ENCODE data around the gene RTN4RL2. TPM values are rescaled to one million over a fixed set of nuclear protein-coding genes. Genes with fewer than 3 reads are reported as not detected.

RTN4RL2 gene
- total RNA-seq, 1 experiment from 2014 or later, result 15.5 TPM

DNA sequence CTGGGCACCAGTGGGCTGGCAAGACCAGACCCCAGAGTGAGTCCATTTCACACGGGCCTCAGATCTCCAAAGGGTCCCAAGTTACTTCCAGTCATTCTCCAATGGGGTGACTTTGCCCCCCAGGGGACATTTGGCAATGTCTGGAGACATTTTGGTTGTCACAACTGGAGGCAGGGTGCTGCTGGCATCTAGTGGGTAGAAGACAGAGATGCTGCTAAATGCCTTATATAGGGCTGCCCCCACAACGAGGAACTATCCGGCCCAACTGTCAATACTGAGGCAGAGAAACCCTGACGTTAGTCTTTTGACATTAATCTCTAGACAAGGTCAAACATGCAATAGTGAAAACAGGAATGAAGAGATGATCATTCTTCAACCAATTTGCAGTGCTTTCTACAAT, 6.4 kb downstream of the RTN4RL2 start:
- H3K4me1 Mint-ChIP-seq, result peaks cover 43% of the 10 kb centered on the region
- CTCF ChIA-PET, result interaction anchor here (1.4 kb wide), 1 partner anchor 9 kb away, joined by 5 read pairs; no protein-coding TSS in a partner anchor
- H3K27me3 Mint-ChIP-seq (ENCODE audit: low read depth), result peaks cover 27% of the 10 kb centered on the region

DNA sequence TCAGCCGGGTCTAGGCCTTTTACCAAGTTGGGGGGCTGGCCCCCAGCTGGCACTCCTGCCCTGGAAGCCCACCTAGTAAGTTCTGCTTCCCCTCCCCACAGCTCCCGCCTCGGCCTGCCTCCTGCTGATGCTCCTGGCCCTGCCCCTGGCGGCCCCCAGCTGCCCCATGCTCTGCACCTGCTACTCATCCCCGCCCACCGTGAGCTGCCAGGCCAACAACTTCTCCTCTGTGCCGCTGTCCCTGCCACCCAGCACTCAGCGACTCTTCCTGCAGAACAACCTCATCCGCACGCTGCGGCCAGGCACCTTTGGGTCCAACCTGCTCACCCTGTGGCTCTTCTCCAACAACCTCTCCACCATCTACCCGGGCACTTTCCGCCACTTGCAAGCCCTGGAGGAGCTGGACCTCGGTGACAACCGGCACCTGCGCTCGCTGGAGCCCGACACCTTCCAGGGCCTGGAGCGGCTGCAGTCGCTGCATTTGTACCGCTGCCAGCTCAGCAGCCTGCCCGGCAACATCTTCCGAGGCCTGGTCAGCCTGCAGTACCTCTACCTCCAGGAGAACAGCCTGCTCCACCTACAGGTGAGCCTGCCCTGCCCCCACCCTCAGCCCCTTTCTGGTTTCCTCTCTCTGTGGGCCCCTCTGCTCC, 7.3 kb downstream of the RTN4RL2 start:
- Mint-ChIP-seq H3K4me3 (no peak overlapping the region), H3K4me1 (peaks cover 36% of the 10 kb centered on the region), H3K36me3 (peaks cover 7% of the 10 kb centered on the region), H3K27ac (peak overlapping the region; percentile 9; the same call in 1 of the 2 replicates), H3K9me3 (no peaks in the 10 kb centered on the region), H3K27me3 (ENCODE audit: low read depth) (peaks cover 17% of the 10 kb centered on the region)
- POLR2A ChIA-PET, result interaction anchor here (0.8 to 1.5 kb wide), 3 partner anchors 16 to 172 kb away, joined by 3 to 4 read pairs (median 3); partner anchors contain the start of gene UBE2L6
- CTCF ChIA-PET, result interaction anchor here (0.9 to 2.6 kb wide), 11 partner anchors 7 to 177 kb away, joined by 3 to 18 read pairs (median 5); partner anchors contain the start of gene RTN4RL2
- DNase-seq (ENCODE audit: low spot score) (peak; percentile 48), ATAC-seq (peak; percentile 76)
- TF ChIP-seq NFATC4 (CRISPR knock-in tag; IDR thresholded peaks at IDR 0.05), result no peak
- TF ChIP-seq, protein P1, sequence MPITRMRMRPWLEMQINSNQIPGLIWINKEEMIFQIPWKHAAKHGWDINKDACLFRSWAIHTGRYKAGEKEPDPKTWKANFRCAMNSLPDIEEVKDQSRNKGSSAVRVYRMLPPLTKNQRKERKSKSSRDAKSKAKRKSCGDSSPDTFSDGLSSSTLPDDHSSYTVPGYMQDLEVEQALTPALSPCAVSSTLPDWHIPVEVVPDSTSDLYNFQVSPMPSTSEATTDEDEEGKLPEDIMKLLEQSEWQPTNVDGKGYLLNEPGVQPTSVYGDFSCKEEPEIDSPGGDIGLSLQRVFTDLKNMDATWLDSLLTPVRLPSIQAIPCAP (CRISPR knock-in tag; IDR thresholded peaks at IDR 0.05), result no peak
- 0 out of 2 replicates have a peak, but pooled peaks have one; percentile 42 for TF ChIP-seq FOXP1 (CRISPR knock-in tag; IDR thresholded peaks at IDR 0.05; ENCODE audit: borderline replicate concordance)
- TF ChIP-seq, protein P2, sequence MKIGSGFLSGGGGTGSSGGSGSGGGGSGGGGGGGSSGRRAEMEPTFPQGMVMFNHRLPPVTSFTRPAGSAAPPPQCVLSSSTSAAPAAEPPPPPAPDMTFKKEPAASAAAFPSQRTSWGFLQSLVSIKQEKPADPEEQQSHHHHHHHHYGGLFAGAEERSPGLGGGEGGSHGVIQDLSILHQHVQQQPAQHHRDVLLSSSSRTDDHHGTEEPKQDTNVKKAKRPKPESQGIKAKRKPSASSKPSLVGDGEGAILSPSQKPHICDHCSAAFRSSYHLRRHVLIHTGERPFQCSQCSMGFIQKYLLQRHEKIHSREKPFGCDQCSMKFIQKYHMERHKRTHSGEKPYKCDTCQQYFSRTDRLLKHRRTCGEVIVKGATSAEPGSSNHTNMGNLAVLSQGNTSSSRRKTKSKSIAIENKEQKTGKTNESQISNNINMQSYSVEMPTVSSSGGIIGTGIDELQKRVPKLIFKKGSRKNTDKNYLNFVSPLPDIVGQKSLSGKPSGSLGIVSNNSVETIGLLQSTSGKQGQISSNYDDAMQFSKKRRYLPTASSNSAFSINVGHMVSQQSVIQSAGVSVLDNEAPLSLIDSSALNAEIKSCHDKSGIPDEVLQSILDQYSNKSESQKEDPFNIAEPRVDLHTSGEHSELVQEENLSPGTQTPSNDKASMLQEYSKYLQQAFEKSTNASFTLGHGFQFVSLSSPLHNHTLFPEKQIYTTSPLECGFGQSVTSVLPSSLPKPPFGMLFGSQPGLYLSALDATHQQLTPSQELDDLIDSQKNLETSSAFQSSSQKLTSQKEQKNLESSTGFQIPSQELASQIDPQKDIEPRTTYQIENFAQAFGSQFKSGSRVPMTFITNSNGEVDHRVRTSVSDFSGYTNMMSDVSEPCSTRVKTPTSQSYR (CRISPR knock-in tag; IDR thresholded peaks at IDR 0.05), result no peak
- TF ChIP-seq TEAD4 (CRISPR knock-in tag; IDR thresholded peaks at IDR 0.05), result no peak
- TF ChIP-seq ZNF232 (CRISPR knock-in tag; IDR thresholded peaks at IDR 0.05), result no peak
- 0 out of 2 replicates have a peak, but pooled peaks have one; percentile 38 for TF ChIP-seq KAT7 (CRISPR knock-in tag; IDR thresholded peaks at IDR 0.05; ENCODE audit: borderline replicate concordance)
- no peak for TF ChIP-seq OVOL2 (CRISPR knock-in tag; IDR thresholded peaks at IDR 0.05; ENCODE audit: borderline replicate concordance)
- TF ChIP-seq ZNF416 (CRISPR knock-in tag; IDR thresholded peaks at IDR 0.05), result no peak
- TF ChIP-seq RELA (CRISPR knock-in tag; IDR thresholded peaks at IDR 0.05; ENCODE audit: borderline replicate concordance), result 0 out of 2 replicates have a peak, but pooled peaks have one; percentile 31
- TF ChIP-seq, protein P3, sequence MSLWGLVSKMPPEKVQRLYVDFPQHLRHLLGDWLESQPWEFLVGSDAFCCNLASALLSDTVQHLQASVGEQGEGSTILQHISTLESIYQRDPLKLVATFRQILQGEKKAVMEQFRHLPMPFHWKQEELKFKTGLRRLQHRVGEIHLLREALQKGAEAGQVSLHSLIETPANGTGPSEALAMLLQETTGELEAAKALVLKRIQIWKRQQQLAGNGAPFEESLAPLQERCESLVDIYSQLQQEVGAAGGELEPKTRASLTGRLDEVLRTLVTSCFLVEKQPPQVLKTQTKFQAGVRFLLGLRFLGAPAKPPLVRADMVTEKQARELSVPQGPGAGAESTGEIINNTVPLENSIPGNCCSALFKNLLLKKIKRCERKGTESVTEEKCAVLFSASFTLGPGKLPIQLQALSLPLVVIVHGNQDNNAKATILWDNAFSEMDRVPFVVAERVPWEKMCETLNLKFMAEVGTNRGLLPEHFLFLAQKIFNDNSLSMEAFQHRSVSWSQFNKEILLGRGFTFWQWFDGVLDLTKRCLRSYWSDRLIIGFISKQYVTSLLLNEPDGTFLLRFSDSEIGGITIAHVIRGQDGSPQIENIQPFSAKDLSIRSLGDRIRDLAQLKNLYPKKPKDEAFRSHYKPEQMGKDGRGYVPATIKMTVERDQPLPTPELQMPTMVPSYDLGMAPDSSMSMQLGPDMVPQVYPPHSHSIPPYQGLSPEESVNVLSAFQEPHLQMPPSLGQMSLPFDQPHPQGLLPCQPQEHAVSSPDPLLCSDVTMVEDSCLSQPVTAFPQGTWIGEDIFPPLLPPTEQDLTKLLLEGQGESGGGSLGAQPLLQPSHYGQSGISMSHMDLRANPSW (CRISPR knock-in tag; conservative IDR thresholded peaks at IDR 0.05; ENCODE audit: low read depth), result no peak

More for the DNA sequence above, 6.4 kb downstream of the RTN4RL2 start:
- ATAC-seq, result no peak
- no peak overlapping the region for H3K4me3 Mint-ChIP-seq
- peaks cover 7% of the 10 kb centered on the region for H3K36me3 Mint-ChIP-seq
- TF ChIP-seq, protein P4, sequence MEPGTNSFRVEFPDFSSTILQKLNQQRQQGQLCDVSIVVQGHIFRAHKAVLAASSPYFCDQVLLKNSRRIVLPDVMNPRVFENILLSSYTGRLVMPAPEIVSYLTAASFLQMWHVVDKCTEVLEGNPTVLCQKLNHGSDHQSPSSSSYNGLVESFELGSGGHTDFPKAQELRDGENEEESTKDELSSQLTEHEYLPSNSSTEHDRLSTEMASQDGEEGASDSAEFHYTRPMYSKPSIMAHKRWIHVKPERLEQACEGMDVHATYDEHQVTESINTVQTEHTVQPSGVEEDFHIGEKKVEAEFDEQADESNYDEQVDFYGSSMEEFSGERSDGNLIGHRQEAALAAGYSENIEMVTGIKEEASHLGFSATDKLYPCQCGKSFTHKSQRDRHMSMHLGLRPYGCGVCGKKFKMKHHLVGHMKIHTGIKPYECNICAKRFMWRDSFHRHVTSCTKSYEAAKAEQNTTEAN (CRISPR knock-in tag; IDR thresholded peaks at IDR 0.05), result no peak
- no peak for TF ChIP-seq MXD4 (CRISPR knock-in tag; IDR thresholded peaks at IDR 0.05; ENCODE audit: borderline replicate concordance)
- no peak for TF ChIP-seq SP1 (CRISPR knock-in tag; conservative IDR thresholded peaks at IDR 0.05)
- TF ChIP-seq, protein P5, sequence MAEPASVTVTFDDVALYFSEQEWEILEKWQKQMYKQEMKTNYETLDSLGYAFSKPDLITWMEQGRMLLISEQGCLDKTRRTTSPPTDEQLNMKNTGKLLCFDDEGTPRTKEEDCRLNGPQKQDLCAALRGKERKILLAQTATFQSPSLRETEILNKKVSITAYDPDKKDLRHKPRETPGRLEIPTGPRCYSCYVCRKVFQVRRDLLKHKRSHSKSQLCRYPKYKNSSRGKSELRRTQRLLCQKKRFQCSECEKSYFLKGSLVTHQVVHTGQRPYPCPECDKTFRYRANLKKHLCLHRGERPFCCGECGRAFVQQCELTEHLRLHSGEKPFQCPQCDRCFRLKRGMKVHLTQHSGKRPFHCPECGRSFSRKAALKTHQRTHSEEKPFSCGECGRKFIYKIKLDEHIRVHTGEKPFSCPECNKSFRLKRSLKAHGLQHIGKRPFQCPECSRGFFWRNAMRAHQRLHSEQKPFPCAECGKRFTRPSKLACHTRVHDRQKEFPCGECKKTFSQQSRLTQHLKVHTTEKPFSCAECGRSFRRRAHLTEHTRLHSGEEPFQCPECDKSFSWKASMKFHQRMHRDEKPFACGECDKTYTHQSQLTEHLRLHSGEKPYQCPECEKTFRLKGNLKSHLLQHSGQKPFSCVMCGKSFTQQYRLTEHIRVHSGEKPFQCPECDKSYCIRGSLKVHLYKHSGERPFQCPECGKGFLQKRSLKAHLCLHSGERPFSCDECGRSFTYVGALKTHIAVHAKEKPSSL (CRISPR knock-in tag; conservative IDR thresholded peaks at IDR 0.05), result no peak
- TF ChIP-seq NFATC4 (CRISPR knock-in tag; IDR thresholded peaks at IDR 0.05), result no peak
- no peak for TF ChIP-seq SOX15 (CRISPR knock-in tag; IDR thresholded peaks at IDR 0.05)
- no peak for TF ChIP-seq NFE2L1 (CRISPR knock-in tag; IDR thresholded peaks at IDR 0.05)
- TF ChIP-seq OVOL2 (CRISPR knock-in tag; IDR thresholded peaks at IDR 0.05; ENCODE audit: borderline replicate concordance), result no peak
- no peak for TF ChIP-seq ZBTB21 (CRISPR knock-in tag; IDR thresholded peaks at IDR 0.05; ENCODE audit: borderline replicate concordance)
- TF ChIP-seq SMAD3 (CRISPR knock-in tag; IDR thresholded peaks at IDR 0.05; ENCODE audit: borderline replicate concordance), result no peak
- TF ChIP-seq EMX1 (CRISPR knock-in tag; IDR thresholded peaks at IDR 0.05), result no peak
- TF ChIP-seq ZNF219 (CRISPR knock-in tag; IDR thresholded peaks at IDR 0.05; ENCODE audit: borderline replicate concordance), result no peak
- H3K9me3 Mint-ChIP-seq, result no peaks in the 10 kb centered on the region
- POLR2A ChIA-PET, result no interaction called here
- no peak overlapping the region for H3K27ac Mint-ChIP-seq
- DNase-seq (ENCODE audit: low spot score), result no peak

Data from WTC11 (cell line).